Measurements from ENCODE around the gene PPIL6. TPM values are rescaled to one million over a fixed set of nuclear protein-coding genes. Genes with fewer than 3 reads are reported as not detected.

The PPIL6 gene
- total RNA-seq, 2 donors from 2014 or later = 3.1 TPM; not detected in 1

GRCh38 chr6:109381747-109382575 is 58.5 kb downstream of the PPIL6 start, which contains the start of gene CD164:
Gene CD164 (minus strand): TSS chr6:109382467. CDS start chr6:109382378, 89 bp downstream.
- intact Hi-C loops (cut with DNase I) = no loop called here
- Histone ChIP-seq H3K27me3 (no peaks in the 10 kb centered on the region), H3K9me3 (no peaks in the 10 kb centered on the region), H3K27ac (peak within 1 kb of the TSS; percentile 98 to 100 (median 99)), H3K4me3 (peak within 1 kb of the TSS; percentile 35 to 88), H3K36me3 (replicated peaks in 1 of 2; ENCODE audit: insufficient read depth in 1 of 2, low read depth in 2 of 2) (peaks cover 0 to 3% of the 10 kb centered on the region in 2 donors), H3K4me1 (peaks cover 47% of the 10 kb centered on the region)
- ATAC-seq = peak; percentile 78
- WGBS, 2 donors = 0% methylated on average over 7 to 93 of the region's 93 CpGs
- TF ChIP-seq POLR2A (IDR thresholded peaks at IDR 0.05) = peak; percentile 96 to 99 (median 99)
- TF ChIP-seq CTCF (IDR thresholded peaks at IDR 0.05) = no peak
- DNase-seq = peak; percentile 91 to 93 (median 93)

GRCh38 chr6:109381061-109381746 is 59.2 kb downstream of the PPIL6 start:
- ATAC-seq (no peak), DNase-seq (peak in 1 of 4 donors; percentile 11)
- H3K27me3 ChIP-seq = no peaks in the 10 kb centered on the region
- TF ChIP-seq POLR2A (IDR thresholded peaks at IDR 0.05) (peak in 1 of 3 donors; percentile 19), CTCF (IDR thresholded peaks at IDR 0.05) (peak in 1 of 7 experiments; percentile 2)
- H3K4me3 ChIP-seq = peak overlapping the region; percentile 29 to 88
- H3K4me1 ChIP-seq = peaks cover 51% of the 10 kb centered on the region
- peak overlapping the region; percentile 98 to 100 (median 99) for H3K27ac ChIP-seq
- no peaks in the 10 kb centered on the region for H3K9me3 ChIP-seq
- intact Hi-C loops (cut with DNase I) = no loop called here
- H3K36me3 ChIP-seq (replicated peaks in 1 of 2; ENCODE audit: insufficient read depth in 1 of 2, low read depth in 2 of 2) = peaks cover 0 to 7% of the 10 kb centered on the region in 2 donors
- WGBS, 2 donors = 0 to 1% methylated on average over 25 of the region's 25 CpGs

- H3K27ac ChIP-seq = no peak overlapping the region
- no peak for ATAC-seq
- H3K4me1 ChIP-seq = peaks cover 47% of the 10 kb centered on the region
- DNase-seq = no peak
- no peak overlapping the region for H3K4me3 ChIP-seq
- H3K9me3 ChIP-seq = no peaks in the 10 kb centered on the region
- WGBS, 2 donors = 15% methylated on average over 2 of the region's 2 CpGs
- peaks cover 6 to 15% of the 10 kb centered on the region in 2 donors for H3K36me3 ChIP-seq (replicated peaks in 1 of 2; ENCODE audit: insufficient read depth in 1 of 2, low read depth in 2 of 2)
- intact Hi-C loops (cut with DNase I) = loop anchor here (10.0 kb wide), 1 partner anchor 195 kb away; no protein-coding TSS in a partner anchor
- TF ChIP-seq POLR2A (IDR thresholded peaks at IDR 0.05) (no peak), CTCF (IDR thresholded peaks at IDR 0.05) (no peak)
- no peaks in the 10 kb centered on the region for H3K27me3 ChIP-seq
These were observed 60.7 kb downstream of the PPIL6 start for GRCh38 chr6:109379711-109380110.

- Histone ChIP-seq H3K4me1 (peaks cover 40% of the 10 kb centered on the region), H3K4me3 (no peak overlapping the region), H3K27ac (no peak overlapping the region), H3K9me3 (no peaks in the 10 kb centered on the region), H3K36me3 (replicated peaks in 1 of 2; ENCODE audit: insufficient read depth in 1 of 2, low read depth in 2 of 2) (peaks cover 9 to 18% of the 10 kb centered on the region in 2 donors), H3K27me3 (no peaks in the 10 kb centered on the region)
- intact Hi-C loops (cut with DNase I) = loop anchor here (10.0 kb wide), 1 partner anchor 193 kb away; no protein-coding TSS in a partner anchor
- ATAC-seq = no peak
- WGBS, 2 donors = 74 to 86% methylated on average over 3 of the region's 3 CpGs
- DNase-seq = no peak
- TF ChIP-seq POLR2A (IDR thresholded peaks at IDR 0.05) (no peak), CTCF (IDR thresholded peaks at IDR 0.05) (no peak)
These were observed 62.7 kb downstream of the PPIL6 start for GRCh38 chr6:109377717-109378116.

All from body of pancreas (tissue), 4 donors.